ENCODE measurements around the gene OR4B1. TPM values are rescaled to one million over a fixed set of nuclear protein-coding genes. Genes with fewer than 3 reads are reported as not detected.
"Not testable (repeated sequence)": the region's sequence is repeated elsewhere in the genome, so short reads cannot be mapped to it uniquely, and the experiment has no call there.

The OR4B1 gene
- polyA plus RNA-seq, 1 donor from 2014 or later: not detected

GRCh38 chr11:48207881-48208280 is 8.7 kb upstream of the OR4B1 start:
- peaks cover 16% of the 10 kb centered on the region for H3K27me3 Mint-ChIP-seq
- no peaks in the 10 kb centered on the region for H3K4me1 Mint-ChIP-seq
- peaks cover 0 to 2% (median 0%) of the 10 kb centered on the region in 3 donors for H3K9me3 Mint-ChIP-seq
- H3K4me3 Mint-ChIP-seq: no peak overlapping the region
- H3K27ac Mint-ChIP-seq: no peak overlapping the region
- H3K36me3 Mint-ChIP-seq: peaks cover 2% of the 10 kb centered on the region

GRCh38 chr11:48210052-48210451 is 6.6 kb upstream of the OR4B1 start:
- no peaks in the 10 kb centered on the region for H3K9me3 Mint-ChIP-seq
- no peak overlapping the region for H3K27ac Mint-ChIP-seq
- H3K27me3 Mint-ChIP-seq: peaks cover 12% of the 10 kb centered on the region
- H3K36me3 Mint-ChIP-seq: peaks cover 2% of the 10 kb centered on the region
- no peaks in the 10 kb centered on the region for H3K4me1 Mint-ChIP-seq
- no peak overlapping the region for H3K4me3 Mint-ChIP-seq

- H3K27me3 Mint-ChIP-seq: peaks cover 3% of the 10 kb centered on the region
- H3K36me3 Mint-ChIP-seq: no peaks in the 10 kb centered on the region
- no peak overlapping the region for H3K4me3 Mint-ChIP-seq
- H3K9me3 Mint-ChIP-seq: peaks cover 2 to 20% (median 6%) of the 10 kb centered on the region in 3 donors
- no peaks in the 10 kb centered on the region for H3K4me1 Mint-ChIP-seq
- H3K27ac Mint-ChIP-seq: no peak overlapping the region
Observed at GRCh38 chr11:48228761-48229160, 12.2 kb downstream of the OR4B1 start.

- not testable (repeated sequence) for H3K4me3 Mint-ChIP-seq, H3K27me3 Mint-ChIP-seq, H3K27ac Mint-ChIP-seq, H3K36me3 Mint-ChIP-seq, H3K4me1 Mint-ChIP-seq
- H3K9me3 Mint-ChIP-seq: peaks cover 2 to 22% (median 7%) of the 10 kb centered on the region in 3 donors
Observed at GRCh38 chr11:48230057-48230456, 13.4 kb downstream of the OR4B1 start.

GRCh38 chr11:48237727-48238126 is 21.1 kb downstream of the OR4B1 start:
- Mint-ChIP-seq H3K4me1 (no peaks in the 10 kb centered on the region), H3K36me3 (no peaks in the 10 kb centered on the region), H3K4me3 (no peak overlapping the region), H3K27ac (no peak overlapping the region), H3K27me3 (peaks cover 13% of the 10 kb centered on the region), H3K9me3 (peaks cover 4 to 10% (median 10%) of the 10 kb centered on the region in 3 donors)

- H3K36me3 Mint-ChIP-seq: no peaks in the 10 kb centered on the region
- peaks cover 2% of the 10 kb centered on the region for H3K27me3 Mint-ChIP-seq
- no peaks in the 10 kb centered on the region for H3K4me1 Mint-ChIP-seq
- H3K4me3 Mint-ChIP-seq: no peak overlapping the region
- H3K27ac Mint-ChIP-seq: no peak overlapping the region
- H3K9me3 Mint-ChIP-seq: peaks cover 0 to 5% (median 5%) of the 10 kb centered on the region in 3 donors
Observed at GRCh38 chr11:48242501-48242900, 25.9 kb downstream of the OR4B1 start.

- Mint-ChIP-seq H3K27me3 (peaks cover 2% of the 10 kb centered on the region), H3K36me3 (no peaks in the 10 kb centered on the region), H3K27ac (no peak within 1 kb of the TSS), H3K9me3 (peaks cover 0 to 11% (median 5%) of the 10 kb centered on the region in 3 donors), H3K4me3 (no peak within 1 kb of the TSS), H3K4me1 (no peaks in the 10 kb centered on the region)
Observed at GRCh38 chr11:48244804-48245203, 28.2 kb downstream of the OR4B1 start, which contains the start of gene OR4X2. TSS of gene OR4X2 (plus strand) at chr11:48245104. CDS start at chr11:48245104, 0 bp downstream.

- H3K4me1 Mint-ChIP-seq: no peaks in the 10 kb centered on the region
- no peak overlapping the region for H3K27ac Mint-ChIP-seq
- no peak overlapping the region for H3K4me3 Mint-ChIP-seq
- peaks cover 2% of the 10 kb centered on the region for H3K27me3 Mint-ChIP-seq
- no peaks in the 10 kb centered on the region for H3K36me3 Mint-ChIP-seq
- H3K9me3 Mint-ChIP-seq: peaks cover 2 to 15% (median 3%) of the 10 kb centered on the region in 3 donors
Observed at GRCh38 chr11:48248902-48249301, 32.3 kb downstream of the OR4B1 start.

GRCh38 chr11:48261600-48261999 is 45.0 kb downstream of the OR4B1 start:
- Mint-ChIP-seq H3K4me3 (no peak overlapping the region), H3K27me3 (peaks cover 4% of the 10 kb centered on the region)

GRCh38 chr11:48263423-48263911 is 46.9 kb downstream of the OR4B1 start, which contains the start of gene OR4X1:
TSS of gene OR4X1 (plus strand) at chr11:48263861. CDS start at chr11:48263861, 0 bp downstream.
- Mint-ChIP-seq H3K4me3 (no peak within 1 kb of the TSS), H3K27ac (no peak within 1 kb of the TSS), H3K36me3 (no peaks in the 10 kb centered on the region), H3K27me3 (no peaks in the 10 kb centered on the region), H3K9me3 (peaks cover 0 to 1% (median 0%) of the 10 kb centered on the region in 3 donors), H3K4me1 (no peaks in the 10 kb centered on the region)

More at GRCh38 chr11:48261600-48261999, 45.0 kb downstream of the OR4B1 start:
- Mint-ChIP-seq H3K4me1 (no peaks in the 10 kb centered on the region), H3K27ac (no peak overlapping the region), H3K9me3 (peaks cover 0 to 1% (median 1%) of the 10 kb centered on the region in 3 donors), H3K36me3 (no peaks in the 10 kb centered on the region)

Other genes with a start within 250 kb of the OR4B1 start
- 8.1 TPM for gene PTPRJ, start 236.3 kb upstream of the OR4B1 start, polyA plus RNA-seq
- not detected for gene OR4X2, start 28.3 kb downstream of the OR4B1 start, polyA plus RNA-seq
- not detected for gene OR4X1, start 47.1 kb downstream of the OR4B1 start, polyA plus RNA-seq
- not detected for gene OR4S1, start 89.4 kb downstream of the OR4B1 start, polyA plus RNA-seq
- not detected for gene OR4C3, start 108.1 kb downstream of the OR4B1 start, polyA plus RNA-seq
- gene OR4C5, start 149.7 kb downstream of the OR4B1 start, polyA plus RNA-seq: not detected